ENCODE measurements around the gene ACAD8.
"Not testable (repeated sequence)": the region's sequence is repeated elsewhere in the genome, so short reads cannot be mapped to it uniquely, and the experiment has no call there.

ACAD8 gene

DNA sequence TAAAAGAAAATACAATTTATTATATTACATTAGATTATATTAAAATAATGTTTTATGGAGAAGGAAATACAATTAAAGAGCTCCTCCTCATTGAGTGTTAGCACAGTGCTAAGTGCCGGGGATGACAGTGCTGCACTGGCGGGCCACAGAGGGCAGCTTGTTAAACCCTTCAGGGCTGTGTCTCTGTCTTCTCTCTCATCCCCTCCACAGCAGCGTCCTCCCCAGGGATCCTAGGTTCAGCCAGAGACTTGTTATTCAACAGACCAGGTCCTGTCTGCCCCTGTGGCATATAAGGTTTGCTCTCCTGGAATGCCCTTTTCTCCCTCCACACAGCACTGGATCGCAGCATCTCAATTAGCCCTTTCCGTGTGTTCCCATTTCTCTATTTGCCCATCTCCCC is 14.4 kb upstream of the ACAD8 start:
- no peak for DNase-seq (ENCODE audit: low read depth in 1 of 2, low spot score in 1 of 2)

DNA sequence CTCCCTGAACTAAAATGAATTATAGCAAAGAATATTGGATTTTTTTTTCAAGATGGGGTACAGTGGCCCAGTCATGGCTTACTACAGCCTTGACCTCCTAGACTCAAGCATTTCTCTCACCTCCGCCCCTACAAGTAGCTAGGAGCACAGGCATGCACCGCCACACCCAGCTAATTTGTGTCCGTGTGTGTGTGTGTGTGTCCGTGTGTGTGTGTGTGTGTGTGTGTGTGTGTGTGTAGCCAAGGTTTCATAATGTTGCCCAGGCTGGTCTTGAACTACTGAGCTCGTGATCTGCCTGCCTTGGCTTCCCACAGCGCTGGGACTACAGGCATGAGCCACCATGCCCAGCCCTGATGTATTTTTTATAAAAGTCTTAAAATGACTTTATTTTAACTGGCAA is 12.8 kb upstream of the ACAD8 start:
- no peak for DNase-seq (ENCODE audit: low read depth in 1 of 2, low spot score in 1 of 2)

DNA sequence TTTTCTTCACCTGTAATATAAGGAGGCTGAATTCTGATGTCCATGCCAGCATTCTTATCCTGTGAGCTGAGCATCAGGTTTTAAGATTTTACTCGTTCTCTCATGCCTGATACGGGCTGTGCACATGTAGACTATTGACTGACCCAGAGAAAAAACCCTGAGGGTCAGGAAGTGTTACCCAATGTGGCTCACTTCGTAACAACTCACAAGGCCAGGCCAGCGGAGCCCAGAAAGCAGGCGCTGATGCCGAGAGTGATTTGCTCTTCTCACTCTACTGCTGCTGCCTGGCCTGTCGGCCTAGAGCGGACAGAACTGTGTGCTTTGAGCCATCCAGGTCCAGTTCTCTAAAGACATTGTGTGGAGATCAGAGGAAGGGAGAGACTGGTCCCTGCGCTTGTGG is 11.0 kb upstream of the ACAD8 start:
- DNase-seq (ENCODE audit: low read depth in 1 of 2, low spot score in 1 of 2) = no peak

- no peak for DNase-seq (ENCODE audit: low read depth in 1 of 2, low spot score in 1 of 2)
Measured at GRCh38 chr11:134243913-134244312, 9.5 kb upstream of the ACAD8 start.

GRCh38 chr11:134244593-134244992 is 8.8 kb upstream of the ACAD8 start:
- no peak for DNase-seq (ENCODE audit: low read depth in 1 of 2, low spot score in 1 of 2)

- DNase-seq (ENCODE audit: low read depth in 1 of 2, low spot score in 1 of 2) = no peak
Measured at GRCh38 chr11:134245434-134245833, 7.9 kb upstream of the ACAD8 start.

- no peak for DNase-seq (ENCODE audit: low read depth in 1 of 2, low spot score in 1 of 2)
Measured at GRCh38 chr11:134246100-134246499, 7.3 kb upstream of the ACAD8 start.

DNA sequence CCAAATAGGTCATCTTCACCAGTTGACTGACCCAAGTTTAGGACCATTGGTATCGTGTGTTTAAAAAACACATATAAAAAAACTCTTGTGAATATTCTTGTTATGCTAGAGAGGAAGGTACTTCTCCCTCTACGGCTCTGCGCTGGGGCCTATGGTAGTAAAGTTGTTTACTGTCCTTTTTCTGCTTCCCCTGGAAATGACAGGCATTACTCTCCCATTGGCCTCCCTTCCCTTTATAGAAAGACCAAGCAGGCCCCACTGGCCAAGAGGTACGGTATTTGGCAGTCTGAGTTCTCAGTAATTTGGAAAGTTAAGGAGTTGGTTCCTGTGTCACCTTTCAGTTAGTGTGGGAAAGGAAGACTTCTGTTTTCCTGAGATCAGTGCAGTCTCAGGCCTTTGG is 6.7 kb upstream of the ACAD8 start:
- DNase-seq (ENCODE audit: low read depth in 1 of 2, low spot score in 1 of 2) = no peak

DNA sequence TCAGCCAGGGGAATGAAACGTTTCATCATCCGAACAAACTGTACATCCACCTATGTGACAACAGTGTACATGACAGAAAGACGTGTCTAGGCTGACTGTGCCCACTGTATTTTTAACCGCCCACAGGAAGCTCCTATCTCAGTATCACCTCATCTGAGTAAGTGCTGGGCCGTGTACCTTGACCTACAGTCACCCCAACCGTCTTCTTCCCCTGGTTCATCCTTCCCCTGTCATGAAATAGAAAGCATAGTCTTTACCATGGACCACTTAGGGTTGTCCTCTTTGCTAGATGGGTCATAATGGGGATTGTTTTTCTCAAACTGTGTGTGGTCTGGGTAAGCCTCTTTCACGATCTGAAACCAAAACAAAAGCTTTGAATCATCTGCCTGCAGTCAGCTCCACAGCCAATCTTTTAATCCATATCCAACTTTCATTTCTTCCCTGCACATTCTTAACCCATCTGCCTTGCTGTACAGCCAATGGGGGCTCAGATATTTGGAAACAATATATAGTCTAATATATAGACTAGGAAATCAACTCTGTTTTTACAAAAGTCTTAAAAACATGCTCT is 4.4 kb upstream of the ACAD8 start:
- no peak for DNase-seq (ENCODE audit: low read depth in 1 of 2, low spot score in 1 of 2)

GRCh38 chr11:134250246-134250645 is 3.1 kb upstream of the ACAD8 start:
- DNase-seq (ENCODE audit: low read depth in 1 of 2, low spot score in 1 of 2) = no peak

GRCh38 chr11:134250675-134251074 is 2.7 kb upstream of the ACAD8 start:
- DNase-seq (ENCODE audit: low read depth in 1 of 2, low spot score in 1 of 2) = no peak

- no peak for DNase-seq (ENCODE audit: low read depth in 1 of 2, low spot score in 1 of 2)
Measured at GRCh38 chr11:134252346-134253187, 801 bp upstream of the ACAD8 start.

DNA sequence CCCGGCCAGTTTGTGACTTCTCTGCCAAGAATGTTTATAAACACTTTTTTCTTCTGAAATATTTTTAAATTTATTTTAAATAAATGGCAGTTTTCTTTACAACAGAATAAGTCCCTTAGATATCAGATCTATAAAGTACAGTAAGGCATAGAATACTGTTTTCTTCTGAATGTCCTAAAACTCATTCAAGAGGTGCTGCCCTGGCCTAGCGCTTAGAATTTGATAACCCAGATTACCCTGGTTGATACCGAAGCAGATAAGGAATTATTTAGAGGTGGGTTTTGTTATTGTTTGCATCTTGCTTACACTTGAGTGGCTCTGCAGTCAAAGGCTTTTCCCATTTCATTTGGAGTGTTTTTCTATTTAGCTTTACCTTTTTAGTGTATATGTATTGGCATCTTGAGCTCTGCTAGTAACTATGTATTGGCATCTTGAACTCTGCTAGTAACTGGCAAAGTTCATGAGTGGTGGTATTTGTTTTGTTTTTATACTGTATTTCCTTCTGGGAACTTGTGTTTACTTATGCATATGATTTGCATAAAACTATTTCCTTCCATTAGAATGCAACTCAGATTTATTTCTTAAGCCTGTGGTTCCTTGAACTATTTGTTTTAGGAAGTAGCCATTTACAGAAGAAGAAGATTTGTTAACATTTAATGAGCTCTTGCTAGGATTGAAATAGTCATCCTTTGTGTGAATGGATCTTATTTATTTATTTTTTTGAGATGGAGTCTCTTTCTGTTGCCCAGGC is 1.2 kb downstream of the ACAD8 start:
- no peak for DNase-seq (ENCODE audit: low read depth in 1 of 2, low spot score in 1 of 2)

DNA sequence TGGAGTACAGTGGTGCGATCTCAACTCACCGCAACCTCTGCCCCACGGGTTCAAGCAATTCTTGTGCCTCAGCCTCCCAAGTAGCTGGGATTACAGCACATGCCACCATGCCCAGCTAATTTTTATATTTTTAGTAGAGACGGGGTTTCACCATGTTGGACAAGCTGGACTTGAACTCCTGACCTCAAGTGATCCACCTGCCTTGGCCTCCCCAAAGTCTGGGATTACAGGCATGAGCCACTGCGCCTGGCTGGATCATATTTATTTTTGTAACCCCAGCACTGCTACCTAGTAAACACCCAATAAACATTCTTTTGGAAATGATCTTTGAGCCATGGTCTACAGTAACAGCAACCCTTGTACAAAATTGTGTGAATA is 1.8 kb downstream of the ACAD8 start:
- not testable (repeated sequence) for DNase-seq (ENCODE audit: low read depth in 1 of 2, low spot score in 1 of 2)

GRCh38 chr11:134257101-134257500 is 3.7 kb downstream of the ACAD8 start:
- DNase-seq (ENCODE audit: low read depth in 1 of 2, low spot score in 1 of 2) = no peak

- no peak for DNase-seq (ENCODE audit: low read depth in 1 of 2, low spot score in 1 of 2)
Measured at GRCh38 chr11:134258577-134258976, 5.2 kb downstream of the ACAD8 start.

DNA sequence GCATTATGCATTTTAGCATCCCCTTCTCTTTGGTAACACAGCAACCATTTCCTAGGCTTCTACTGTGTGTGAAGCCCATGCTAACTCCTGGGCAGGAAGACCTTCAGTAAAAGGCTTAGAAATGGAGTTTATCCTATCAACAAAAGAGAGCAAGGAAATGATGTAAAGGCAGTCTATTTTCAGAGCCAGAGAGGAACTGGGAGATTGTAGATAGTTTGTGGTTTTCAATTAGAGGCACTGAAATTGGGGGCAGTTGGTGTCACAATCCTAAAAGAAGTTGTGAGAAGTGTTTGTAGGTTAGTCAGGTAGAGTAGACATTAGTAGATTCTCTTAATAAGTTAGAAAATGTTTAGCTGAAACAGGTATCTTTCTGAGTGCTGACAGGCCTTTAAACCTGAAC is 7.1 kb downstream of the ACAD8 start:
- no peak for DNase-seq (ENCODE audit: low read depth in 1 of 2, low spot score in 1 of 2)

- no peak for DNase-seq (ENCODE audit: low read depth in 1 of 2, low spot score in 1 of 2)
Measured at GRCh38 chr11:134260983-134261382, 7.6 kb downstream of the ACAD8 start.

- DNase-seq (ENCODE audit: low read depth in 1 of 2, low spot score in 1 of 2) = no peak
Measured at GRCh38 chr11:134261626-134262488, 8.5 kb downstream of the ACAD8 start.

DNA sequence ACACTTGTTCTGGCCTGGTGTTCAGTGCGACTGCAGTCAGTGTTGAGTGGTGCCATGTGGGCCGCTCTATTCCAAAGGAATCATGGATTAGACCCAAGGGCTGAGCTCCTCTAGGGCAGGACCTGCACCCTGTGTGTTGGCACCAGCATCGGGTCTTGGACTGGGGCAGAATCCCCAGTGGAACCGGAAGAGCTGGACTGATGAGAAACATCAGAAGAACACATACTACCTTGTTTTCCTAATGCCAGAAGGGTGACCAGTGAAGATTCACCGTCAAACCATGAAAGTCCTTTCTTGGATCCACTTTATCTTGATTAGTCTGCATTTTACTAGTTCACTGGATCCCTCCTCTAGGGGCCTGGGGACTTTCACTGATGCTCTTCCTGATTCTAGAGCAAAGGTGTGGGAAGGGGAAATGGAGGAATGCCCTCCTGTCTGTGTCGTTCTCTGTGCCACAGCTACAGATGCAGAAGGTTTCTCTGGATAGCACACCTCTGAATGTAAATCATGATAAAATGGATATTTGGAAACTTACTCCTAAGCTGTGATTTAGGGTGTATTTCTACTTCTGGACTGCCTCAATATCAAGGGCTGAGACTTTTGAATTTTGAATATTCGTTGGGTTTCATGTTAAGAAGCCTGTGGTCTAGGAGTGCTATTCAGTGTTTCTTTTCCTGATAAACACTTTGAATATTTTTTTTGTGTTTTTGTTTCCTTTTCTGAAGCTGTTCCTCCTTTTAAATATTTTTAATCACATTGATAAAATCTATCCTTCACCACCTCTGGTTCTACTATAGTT is 11.8 kb downstream of the ACAD8 start:
- no peak for DNase-seq (ENCODE audit: low read depth in 1 of 2, low spot score in 1 of 2)

DNA sequence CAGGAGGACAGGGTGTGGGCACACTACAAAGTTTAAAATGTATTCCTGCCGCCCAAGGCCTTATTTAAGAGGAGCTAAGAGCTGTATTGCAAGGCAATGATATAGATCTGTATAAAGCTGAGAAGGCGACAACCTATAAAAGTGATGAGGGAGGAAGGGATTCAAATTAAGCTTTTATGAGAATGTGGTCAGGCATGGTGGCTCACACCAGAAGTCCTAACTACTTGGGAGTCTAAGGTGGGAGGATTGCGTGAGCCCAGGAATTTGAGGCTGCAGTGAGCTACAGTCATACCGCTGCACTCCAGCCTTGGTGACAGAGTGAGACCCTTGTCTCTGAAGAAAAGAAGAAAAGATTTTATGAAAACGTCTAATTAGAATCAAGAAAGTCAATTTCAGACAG is 13.1 kb downstream of the ACAD8 start:
- DNase-seq (ENCODE audit: low read depth in 1 of 2, low spot score in 1 of 2) = no peak

Data from stimulated activated CD4-positive, alpha-beta T cell treated with anti-CD3 and anti-CD28 coated beads, Interleukin-15, amount 100 ng/mL, for 1 hour (primary cell).